ENCODE results near the gene EMILIN1. TPM values are rescaled to one million over a fixed set of nuclear protein-coding genes. Genes with fewer than 3 reads are reported as not detected.
A peak's percentile ranks its signal among the peaks of the same experiment; 100 is the strongest.

Gene EMILIN1
- total and polyA plus RNA-seq, 2 donors (not counting 1 experiment from before 2014, with no cell fraction given) = 46.8 to 187 TPM

GRCh38 chr2:27069961-27070618, 8.3 kb upstream of the EMILIN1 start:
- TF ChIP-seq, protein P1, sequence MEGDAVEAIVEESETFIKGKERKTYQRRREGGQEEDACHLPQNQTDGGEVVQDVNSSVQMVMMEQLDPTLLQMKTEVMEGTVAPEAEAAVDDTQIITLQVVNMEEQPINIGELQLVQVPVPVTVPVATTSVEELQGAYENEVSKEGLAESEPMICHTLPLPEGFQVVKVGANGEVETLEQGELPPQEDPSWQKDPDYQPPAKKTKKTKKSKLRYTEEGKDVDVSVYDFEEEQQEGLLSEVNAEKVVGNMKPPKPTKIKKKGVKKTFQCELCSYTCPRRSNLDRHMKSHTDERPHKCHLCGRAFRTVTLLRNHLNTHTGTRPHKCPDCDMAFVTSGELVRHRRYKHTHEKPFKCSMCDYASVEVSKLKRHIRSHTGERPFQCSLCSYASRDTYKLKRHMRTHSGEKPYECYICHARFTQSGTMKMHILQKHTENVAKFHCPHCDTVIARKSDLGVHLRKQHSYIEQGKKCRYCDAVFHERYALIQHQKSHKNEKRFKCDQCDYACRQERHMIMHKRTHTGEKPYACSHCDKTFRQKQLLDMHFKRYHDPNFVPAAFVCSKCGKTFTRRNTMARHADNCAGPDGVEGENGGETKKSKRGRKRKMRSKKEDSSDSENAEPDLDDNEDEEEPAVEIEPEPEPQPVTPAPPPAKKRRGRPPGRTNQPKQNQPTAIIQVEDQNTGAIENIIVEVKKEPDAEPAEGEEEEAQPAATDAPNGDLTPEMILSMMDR (conservative IDR thresholded peaks at IDR 0.05 in 1 of 2, IDR thresholded peaks at IDR 0.05 in 1 of 2; ENCODE audit: low read depth in 1 of 2, low read length in 2 of 2) = no peak
- no peak for TF ChIP-seq EZH2 (IDR thresholded peaks at IDR 0.05; ENCODE audit: low read length, missing control alignments)
- H3K79me2 ChIP-seq (ENCODE audit: control insufficient read depth, insufficient read depth, low read length) = peaks cover 40% of the 10 kb centered on the region
- H3K9me3 ChIP-seq (ENCODE audit: control insufficient read depth, insufficient read depth, low read depth, low read length) = no peaks in the 10 kb centered on the region
- H3K4me1 ChIP-seq (ENCODE audit: control insufficient read depth, extremely low read depth, insufficient read depth, low read length) = peaks cover 17% of the 10 kb centered on the region
- peak overlapping the region; percentile 93 for H3K4me2 ChIP-seq (ENCODE audit: extremely low read depth, insufficient read depth, low read length)
- H3K4me3 ChIP-seq (replicated peaks in 1 of 4; ENCODE audit: control extremely low read depth in 1 of 4, insufficient read depth in 1 of 4, low read depth in 3 of 4, low read length in 4 of 4) = peak overlapping the region; percentile 79 to 100 (median 96)
- no peak for DNase-seq (ENCODE audit: low read depth in 2 of 2)
- H3K27me3 ChIP-seq (ENCODE audit: control insufficient read depth, insufficient read depth, low read length) = no peaks in the 10 kb centered on the region
- H4K20me1 ChIP-seq (ENCODE audit: control insufficient read depth, extremely low read depth, insufficient read depth, low read length) = no peaks in the 10 kb centered on the region
- peaks cover 20% of the 10 kb centered on the region for H3K36me3 ChIP-seq (ENCODE audit: control insufficient read depth, insufficient read depth, low read length)
- no peak overlapping the region for H3K9ac ChIP-seq (ENCODE audit: insufficient read depth, low read length)
- H2AFZ ChIP-seq (ENCODE audit: low read length) = no peak overlapping the region
- peak overlapping the region; percentile 87 for H3K27ac ChIP-seq (ENCODE audit: insufficient read depth, low read length)

DNA sequence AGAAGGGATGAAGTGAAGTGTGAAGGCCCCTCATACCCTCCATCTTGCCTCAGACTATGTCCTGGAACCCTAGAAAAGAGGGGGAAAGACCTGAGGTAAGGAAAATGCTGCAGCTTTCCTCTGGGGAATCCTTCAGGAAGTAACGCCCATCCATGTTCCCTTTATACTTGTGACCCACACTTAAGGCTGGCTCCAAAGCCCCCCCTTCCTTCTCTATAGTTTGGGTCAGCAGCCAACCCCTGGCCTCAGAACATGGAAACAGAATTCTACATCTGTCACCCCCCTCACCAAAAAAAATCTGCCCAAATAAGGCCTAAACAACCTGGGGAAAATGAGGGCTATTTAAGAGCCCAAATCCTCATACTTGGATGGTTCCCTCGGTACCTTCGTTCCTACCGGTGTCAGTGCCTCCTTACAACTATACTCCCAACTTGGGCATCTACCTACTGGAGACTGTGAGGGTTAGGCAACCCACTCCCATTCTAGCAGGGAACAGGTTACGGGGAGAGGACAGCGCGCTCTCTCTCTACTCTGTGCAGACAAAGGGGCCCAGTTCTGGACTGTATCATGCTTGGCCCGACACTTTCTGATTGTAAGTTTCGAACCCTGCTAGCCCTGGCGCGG, 7.7 kb upstream of the EMILIN1 start:
- Histone ChIP-seq H3K4me3 (replicated peaks in 1 of 4; ENCODE audit: control extremely low read depth in 1 of 4, insufficient read depth in 1 of 4, low read depth in 3 of 4, low read length in 4 of 4) (peak overlapping the region; percentile 79 to 100 (median 96)), H3K36me3 (ENCODE audit: control insufficient read depth, insufficient read depth, low read length) (peaks cover 16% of the 10 kb centered on the region), H3K27me3 (ENCODE audit: control insufficient read depth, insufficient read depth, low read length) (no peaks in the 10 kb centered on the region), H3K4me2 (ENCODE audit: extremely low read depth, insufficient read depth, low read length) (peak overlapping the region; percentile 93), H3K4me1 (ENCODE audit: control insufficient read depth, extremely low read depth, insufficient read depth, low read length) (peaks cover 21% of the 10 kb centered on the region), H3K79me2 (ENCODE audit: control insufficient read depth, insufficient read depth, low read length) (peaks cover 40% of the 10 kb centered on the region), H4K20me1 (ENCODE audit: control insufficient read depth, extremely low read depth, insufficient read depth, low read length) (no peaks in the 10 kb centered on the region), H3K9ac (ENCODE audit: insufficient read depth, low read length) (peak overlapping the region; percentile 80), H3K27ac (ENCODE audit: insufficient read depth, low read length) (peak overlapping the region; percentile 87), H2AFZ (ENCODE audit: low read length) (peak overlapping the region; percentile 57), H3K9me3 (ENCODE audit: control insufficient read depth, insufficient read depth, low read depth, low read length) (no peaks in the 10 kb centered on the region)
- DNase-seq (ENCODE audit: low read depth in 2 of 2) = no peak
- TF ChIP-seq EZH2 (IDR thresholded peaks at IDR 0.05; ENCODE audit: low read length, missing control alignments) = no peak

DNA sequence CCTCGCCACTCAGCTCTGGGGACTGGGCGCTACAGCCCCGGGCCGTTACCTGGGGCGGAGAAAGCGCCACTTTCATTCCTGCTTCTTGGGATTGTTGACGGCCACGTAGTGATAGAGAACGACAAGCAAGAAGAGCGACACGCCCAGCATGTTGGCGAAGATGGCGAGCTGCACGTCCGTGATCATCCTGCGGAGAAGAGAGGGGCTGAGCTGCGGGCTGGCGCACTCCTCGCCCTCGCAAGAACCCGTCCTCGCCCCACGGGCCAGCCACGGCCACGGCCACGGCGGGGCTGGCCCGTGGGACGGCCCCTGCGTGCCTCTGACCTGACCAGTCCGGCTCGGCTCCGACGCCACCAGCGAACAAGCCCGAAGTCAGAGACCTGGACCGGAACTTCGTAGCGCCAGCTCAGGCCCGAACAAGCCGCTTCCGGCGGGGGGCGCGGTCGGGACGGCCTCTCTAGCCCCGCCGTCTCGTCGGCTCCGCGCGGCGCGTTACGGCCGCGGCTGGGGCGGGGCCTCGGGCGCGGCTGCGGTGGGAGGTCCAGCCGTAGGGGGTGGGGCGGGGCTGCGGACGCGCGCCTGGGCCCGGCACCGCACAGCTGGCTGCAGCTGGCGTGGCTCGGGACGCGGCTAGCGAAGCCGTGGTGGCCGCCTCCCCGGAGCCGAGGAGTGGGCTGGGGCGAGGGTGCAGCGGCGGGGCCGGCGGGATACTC, 7.0 kb upstream of the EMILIN1 start, which contains the start of gene OST4:
TSS of gene OST4 (minus strand) at position 378 of the 713 bp plus-strand sequence.
- DNase-seq (ENCODE audit: low read depth in 2 of 2) = peak; percentile 92 to 93
- H3K79me2 ChIP-seq (ENCODE audit: control insufficient read depth, insufficient read depth, low read length) = peaks cover 40% of the 10 kb centered on the region
- H3K36me3 ChIP-seq (ENCODE audit: control insufficient read depth, insufficient read depth, low read length) = peaks cover 11% of the 10 kb centered on the region
- H3K4me1 ChIP-seq (ENCODE audit: control insufficient read depth, extremely low read depth, insufficient read depth, low read length) = peaks cover 22% of the 10 kb centered on the region
- H4K20me1 ChIP-seq (ENCODE audit: control insufficient read depth, extremely low read depth, insufficient read depth, low read length) = no peaks in the 10 kb centered on the region
- TF ChIP-seq, protein P1 (conservative IDR thresholded peaks at IDR 0.05 in 1 of 2, IDR thresholded peaks at IDR 0.05 in 1 of 2; ENCODE audit: low read depth in 1 of 2, low read length in 2 of 2) = no peak
- no peak for TF ChIP-seq EZH2 (IDR thresholded peaks at IDR 0.05; ENCODE audit: low read length, missing control alignments)
- H3K27ac ChIP-seq (ENCODE audit: insufficient read depth, low read length) = peak within 1 kb of the TSS; percentile 87
- H2AFZ ChIP-seq (ENCODE audit: low read length) = peak within 1 kb of the TSS; percentile 57
- H3K27me3 ChIP-seq (ENCODE audit: control insufficient read depth, insufficient read depth, low read length) = no peaks in the 10 kb centered on the region
- H3K4me2 ChIP-seq (ENCODE audit: extremely low read depth, insufficient read depth, low read length) = peak within 1 kb of the TSS; percentile 93
- H3K9me3 ChIP-seq (ENCODE audit: control insufficient read depth, insufficient read depth, low read depth, low read length) = no peaks in the 10 kb centered on the region
- peak within 1 kb of the TSS; percentile 79 to 100 (median 96) for H3K4me3 ChIP-seq (replicated peaks in 1 of 4; ENCODE audit: control extremely low read depth in 1 of 4, insufficient read depth in 1 of 4, low read depth in 3 of 4, low read length in 4 of 4)
- H3K9ac ChIP-seq (ENCODE audit: insufficient read depth, low read length) = peak within 1 kb of the TSS; percentile 80

Measured in fibroblast of lung (primary cell).